ENCODE data around the gene SIGLEC8.
A peak's percentile ranks its signal among the peaks of the same experiment; 100 is the strongest.
"Not testable (repeated sequence)": the region's sequence is repeated elsewhere in the genome, so short reads cannot be mapped to it uniquely, and the experiment has no call there.

SIGLEC8 gene

GRCh38 chr19:51417107-51417809 lies 41.0 kb downstream of the SIGLEC8 start, which contains the start of gene SIGLEC10:
Gene SIGLEC10, minus strand, starts transcription at chr19:51417642. Its CDS starts 61 bp downstream, at chr19:51417581.
- Mint-ChIP-seq H3K9me3 (no peaks in the 10 kb centered on the region), H3K4me3 (peak within 1 kb of the TSS; percentile 33)

GRCh38 chr19:51416422-51416821 lies 41.8 kb downstream of the SIGLEC8 start:
- H3K27ac Mint-ChIP-seq; H3K4me3 Mint-ChIP-seq; H3K9me3 Mint-ChIP-seq; H3K36me3 Mint-ChIP-seq (ENCODE audit: low read depth); DNase-seq; H3K27me3 Mint-ChIP-seq; ATAC-seq: not testable (repeated sequence)
- peaks cover 35% of the 10 kb centered on the region for H3K4me1 Mint-ChIP-seq

More at GRCh38 chr19:51417107-51417809, 41.0 kb downstream of the SIGLEC8 start, which contains the start of gene SIGLEC10:
- peaks cover 9% of the 10 kb centered on the region for H3K27me3 Mint-ChIP-seq
- H3K4me1 Mint-ChIP-seq = peaks cover 41% of the 10 kb centered on the region
- H3K27ac Mint-ChIP-seq = peak within 1 kb of the TSS; percentile 48
- peak; percentile 70 for ATAC-seq
- DNase-seq = peak; percentile 60
- H3K36me3 Mint-ChIP-seq (ENCODE audit: low read depth) = no peaks in the 10 kb centered on the region

GRCh38 chr19:51415187-51415586 lies 43.1 kb downstream of the SIGLEC8 start:
- no peak overlapping the region for H3K27ac Mint-ChIP-seq
- H3K36me3 Mint-ChIP-seq (ENCODE audit: low read depth) = no peaks in the 10 kb centered on the region
- no peak for ATAC-seq
- H3K9me3 Mint-ChIP-seq = no peaks in the 10 kb centered on the region
- H3K4me3 Mint-ChIP-seq = no peak overlapping the region
- H3K27me3 Mint-ChIP-seq = peaks cover 8% of the 10 kb centered on the region
- peaks cover 27% of the 10 kb centered on the region for H3K4me1 Mint-ChIP-seq
- DNase-seq = no peak

- Mint-ChIP-seq H3K4me3 (no peak overlapping the region), H3K4me1 (peaks cover 6% of the 10 kb centered on the region), H3K27me3 (peaks cover 4% of the 10 kb centered on the region), H3K9me3 (no peaks in the 10 kb centered on the region), H3K36me3 (ENCODE audit: low read depth) (no peaks in the 10 kb centered on the region), H3K27ac (no peak overlapping the region)
- ATAC-seq (no peak), DNase-seq (no peak)
Measured at GRCh38 chr19:51410950-51411748, 47.1 kb downstream of the SIGLEC8 start.

- Mint-ChIP-seq H3K9me3 (peaks cover 10% of the 10 kb centered on the region), H3K36me3 (ENCODE audit: low read depth) (peaks cover 14% of the 10 kb centered on the region), H3K4me1 (peaks cover 6% of the 10 kb centered on the region), H3K4me3 (no peak overlapping the region), H3K27ac (peak overlapping the region; percentile 58), H3K27me3 (peaks cover 4% of the 10 kb centered on the region)
- peak; percentile 76 for ATAC-seq
- peak; percentile 28 for DNase-seq
Measured at GRCh38 chr19:51407511-51408131, 50.6 kb downstream of the SIGLEC8 start.

GRCh38 chr19:51402117-51402516 lies 56.1 kb downstream of the SIGLEC8 start:
- Mint-ChIP-seq H3K27ac (no peak overlapping the region), H3K4me1 (peaks cover 26% of the 10 kb centered on the region)

More at GRCh38 chr19:51402117-51402516, 56.1 kb downstream of the SIGLEC8 start:
- H3K36me3 Mint-ChIP-seq (ENCODE audit: low read depth) = peaks cover 36% of the 10 kb centered on the region
- DNase-seq = no peak
- no peak for ATAC-seq
- H3K27me3 Mint-ChIP-seq = no peaks in the 10 kb centered on the region
- H3K4me3 Mint-ChIP-seq = no peak overlapping the region
- H3K9me3 Mint-ChIP-seq = peaks cover 21% of the 10 kb centered on the region
